ENCODE data around the gene SYNDIG1.

SYNDIG1 gene

DNA sequence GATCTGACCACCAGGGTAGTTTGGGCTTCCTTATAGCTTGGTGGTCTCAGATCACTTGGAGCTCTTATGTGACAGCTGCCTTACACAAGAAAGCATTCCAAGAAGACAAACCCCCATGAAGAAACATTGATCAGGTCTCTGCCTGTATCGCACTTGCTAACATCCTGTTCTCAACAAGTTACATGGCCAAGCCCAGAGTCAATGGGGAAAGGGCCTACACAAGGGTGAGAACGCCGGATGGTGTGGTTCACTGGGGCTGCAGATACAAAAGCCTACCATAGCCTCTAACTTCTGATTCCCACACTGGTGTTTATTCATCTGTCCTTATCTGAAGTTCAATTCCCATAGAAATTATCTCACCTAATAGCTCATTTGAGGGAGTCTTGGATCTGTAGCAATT is 235.5 kb downstream of the SYNDIG1 start:
- FAIRE-seq: no peak
- no peak for DNase-seq (ENCODE audit: low spot score)

DNA sequence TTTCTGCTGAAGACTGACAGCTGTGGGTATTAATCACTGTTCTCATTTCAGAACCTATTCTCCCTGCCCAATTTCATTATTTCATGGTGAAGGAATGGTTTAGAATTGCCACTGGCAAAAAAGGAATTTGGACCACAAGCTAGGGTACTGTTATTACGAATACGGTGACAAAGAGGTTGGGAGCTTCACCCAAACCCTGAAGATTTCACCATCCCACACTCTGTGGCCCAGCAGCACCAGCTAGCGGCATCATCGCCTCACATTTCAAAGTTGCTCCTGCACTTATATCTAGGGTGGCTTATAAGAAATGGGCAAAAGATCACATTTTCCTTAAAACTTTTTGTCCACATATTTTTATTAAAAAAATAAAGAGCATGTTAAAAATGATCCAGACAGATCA is 236.1 kb downstream of the SYNDIG1 start:
- DNase-seq (ENCODE audit: low spot score): no peak
- no peak for FAIRE-seq

DNA sequence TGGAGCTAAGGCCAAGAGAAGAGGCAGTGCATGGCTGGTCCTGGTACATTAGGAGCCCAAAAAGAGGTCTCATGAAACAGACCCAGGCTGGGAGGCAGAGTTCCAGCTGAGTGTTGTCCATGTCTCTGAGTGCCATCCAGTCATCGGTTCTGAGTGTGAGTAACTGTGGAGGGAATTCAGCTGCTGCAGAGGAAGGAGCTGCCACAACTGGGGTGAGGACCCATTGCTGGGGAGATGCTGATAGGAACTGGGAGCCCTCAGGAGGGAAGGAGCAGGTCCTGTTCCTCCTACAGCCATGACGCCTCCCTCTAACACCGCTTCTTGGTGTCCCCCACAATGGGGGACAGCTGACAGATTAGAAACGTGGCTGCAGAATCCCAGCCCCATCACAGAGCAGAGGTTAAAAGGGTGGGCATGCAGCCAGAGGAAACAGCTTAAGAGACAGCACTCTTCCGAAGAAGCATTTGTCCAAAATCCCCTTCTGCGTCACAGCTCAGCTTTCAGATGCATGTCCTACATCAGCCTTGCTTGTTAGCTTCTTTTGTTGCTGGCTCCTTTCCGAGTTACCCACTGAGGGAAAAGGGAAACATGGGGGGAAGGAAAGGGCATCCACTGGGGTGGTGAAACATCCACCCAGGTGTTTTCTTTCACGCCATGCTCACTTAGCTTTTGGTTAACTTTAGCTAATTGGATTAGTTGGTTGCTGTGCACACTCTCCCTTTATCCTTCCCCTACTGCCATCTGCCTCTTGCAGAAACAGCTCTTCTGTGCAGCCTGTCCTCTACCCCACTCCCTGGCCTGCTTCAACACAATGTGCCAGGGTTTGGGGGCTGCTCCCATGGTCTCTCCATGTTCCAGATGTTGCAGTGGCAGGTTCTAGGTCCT is 239.2 kb downstream of the SYNDIG1 start:
- no peak for FAIRE-seq
- no peak for DNase-seq (ENCODE audit: low spot score)
